Stimulated activated CD8-positive, alpha-beta memory T cell treated with anti-CD3 and anti-CD28 coated beads, Interleukin-7, amount 100 ng/mL, for 48 hours (primary cell): ENCODE data around the gene SNORC.
A peak's percentile ranks its signal among the peaks of the same experiment; 100 is the strongest.
"Not testable (repeated sequence)": the region's sequence is repeated elsewhere in the genome, so short reads cannot be mapped to it uniquely, and the experiment has no call there.

Experiments
- DNase-seq, 2 donors: peaks; one replicate each; pipeline ENCODE4 v3.0.0-alpha.2; 2020; ENCODE audit warnings: low read depth in 1 of 2; ENCODE audit errors: extremely low read depth in 1 of 2

The SNORC gene

DNA sequence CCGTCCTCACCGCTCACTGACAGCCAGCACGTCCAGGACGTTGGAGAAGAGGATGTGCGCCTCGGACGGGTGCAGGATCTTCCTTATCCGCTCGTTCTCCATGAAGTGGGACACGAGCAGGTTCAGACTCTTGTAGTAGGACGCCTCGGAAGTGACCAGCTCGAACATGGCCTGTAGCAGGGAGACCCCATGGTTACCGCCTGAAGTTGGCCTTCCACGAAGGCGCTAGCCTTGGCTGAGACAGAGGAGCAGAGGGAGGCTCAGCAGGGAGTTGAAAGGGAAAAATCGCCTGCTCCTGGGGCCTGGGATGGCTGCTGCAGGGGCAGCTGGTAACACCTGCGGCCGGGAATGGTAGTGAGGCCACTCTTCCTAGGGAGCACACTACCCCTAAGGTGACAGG, 24.7 kb downstream of the SNORC start:
- no peak for DNase-seq

DNA sequence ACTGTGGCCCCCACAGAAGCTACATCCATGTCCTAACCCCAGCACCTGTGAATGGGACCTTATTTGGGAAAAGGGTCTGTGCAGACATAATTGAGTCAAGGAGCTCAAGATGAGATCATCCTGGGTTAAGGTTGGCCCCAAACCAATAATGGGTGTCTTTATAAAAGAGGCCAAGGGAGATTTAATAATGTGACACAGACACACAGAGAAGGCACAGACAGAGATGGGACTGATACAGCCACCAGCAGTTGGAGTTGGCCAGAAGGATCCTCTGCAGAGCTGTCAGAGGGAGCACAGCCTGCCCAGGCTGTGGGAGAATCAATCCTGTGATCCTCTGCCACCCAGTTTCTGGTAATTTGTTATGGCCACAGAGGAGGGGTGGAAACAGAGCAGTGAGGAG, 26.0 kb downstream of the SNORC start:
- DNase-seq = no peak

GRCh38 chr2:232896720-232897597, 26.9 kb downstream of the SNORC start:
- DNase-seq = no peak

GRCh38 chr2:232897598-232898408, 27.7 kb downstream of the SNORC start:
- DNase-seq = peak in 1 of 2 donors; percentile 63

DNA sequence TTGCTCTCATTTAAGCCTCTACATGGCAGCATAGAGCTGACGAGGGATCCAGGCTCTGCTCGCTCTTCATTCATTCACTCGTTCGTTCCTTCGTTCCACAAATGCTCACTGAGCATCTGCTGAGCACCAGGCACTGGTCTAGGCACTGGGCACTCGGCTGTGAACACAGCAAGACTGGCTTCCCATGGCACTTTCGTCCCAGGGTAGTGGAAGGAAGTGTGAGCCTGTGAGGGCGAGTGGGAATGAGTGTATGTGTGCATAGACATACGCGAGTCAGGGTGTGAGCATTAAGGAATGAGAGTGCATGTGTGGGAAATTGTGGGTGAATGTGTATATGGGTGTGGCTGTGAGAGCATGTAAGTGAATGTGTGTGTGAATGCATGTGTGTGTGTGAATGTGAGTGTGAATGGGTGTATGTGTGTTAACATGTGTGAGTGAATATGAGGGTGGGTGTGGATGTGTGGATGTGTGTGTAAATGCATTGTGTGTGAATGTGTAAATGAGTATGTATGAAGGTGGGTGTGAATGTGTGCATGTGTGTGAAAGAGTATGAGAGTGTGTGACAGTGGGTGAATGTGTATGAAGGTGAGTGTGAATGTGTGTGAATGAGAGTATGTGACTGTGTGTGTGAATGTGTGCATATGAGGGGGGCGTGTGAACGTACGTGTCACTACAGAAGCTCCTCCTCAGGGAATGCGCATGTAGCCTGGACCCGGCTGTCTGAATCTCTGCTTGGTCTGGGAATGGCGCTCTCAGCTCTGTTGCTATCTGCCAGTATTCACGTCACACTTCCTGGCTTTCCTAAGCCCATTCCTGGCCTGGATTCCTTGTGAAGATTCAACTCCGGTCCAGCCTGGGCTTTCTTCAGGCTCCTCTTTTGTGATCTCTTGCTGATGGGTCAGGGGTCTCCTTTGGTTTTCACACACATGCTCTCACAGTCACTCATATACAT, 28.8 kb downstream of the SNORC start:
- no peak for DNase-seq

- DNase-seq = no peak
These were observed 31.0 kb downstream of the SNORC start for GRCh38 chr2:232900811-232901735.

- DNase-seq = peak; percentile 33 to 66
These were observed 31.9 kb downstream of the SNORC start for GRCh38 chr2:232901736-232902578.

- DNase-seq = no peak
These were observed 33.9 kb downstream of the SNORC start for GRCh38 chr2:232903989-232904388.

DNA sequence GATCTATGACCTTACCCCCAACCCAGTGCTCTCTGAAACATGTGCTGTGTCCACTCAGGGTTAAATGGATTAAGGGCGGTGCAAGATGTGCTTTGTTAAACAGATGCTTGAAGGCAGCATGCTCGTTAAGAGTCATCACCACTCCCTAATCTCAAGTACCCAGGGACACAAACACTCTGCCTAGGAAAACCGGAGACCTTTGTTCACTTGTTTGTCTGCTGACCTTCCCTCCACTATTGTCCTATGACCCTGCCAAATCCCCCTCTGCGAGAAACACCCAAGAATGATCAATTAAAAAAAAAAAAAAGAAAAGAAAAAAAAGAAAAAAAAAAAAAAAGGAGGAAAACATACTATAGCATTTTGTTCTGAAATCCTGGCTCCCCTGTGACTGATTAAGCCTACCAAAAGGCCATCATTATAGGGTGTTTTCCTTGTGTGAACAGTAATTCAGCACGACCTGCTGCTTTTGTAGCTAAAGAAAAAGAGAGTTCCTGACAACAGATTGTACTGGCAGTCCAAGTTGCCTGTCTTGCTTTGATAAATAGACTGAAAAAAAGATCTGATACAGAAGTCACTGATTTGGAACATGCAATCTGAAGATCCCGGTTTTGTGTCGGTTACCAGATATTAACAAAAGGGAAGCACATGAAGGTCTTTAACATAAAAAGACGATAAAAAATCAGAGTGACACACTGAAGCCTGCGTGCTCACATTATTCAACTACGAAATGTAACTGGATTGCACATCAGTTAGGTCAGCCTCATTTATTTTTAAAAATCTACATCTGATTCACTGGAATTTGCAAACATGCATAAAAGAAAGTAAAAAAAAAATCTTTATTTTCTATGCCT, 37.0 kb downstream of the SNORC start:
- DNase-seq = not testable (repeated sequence)

DNA sequence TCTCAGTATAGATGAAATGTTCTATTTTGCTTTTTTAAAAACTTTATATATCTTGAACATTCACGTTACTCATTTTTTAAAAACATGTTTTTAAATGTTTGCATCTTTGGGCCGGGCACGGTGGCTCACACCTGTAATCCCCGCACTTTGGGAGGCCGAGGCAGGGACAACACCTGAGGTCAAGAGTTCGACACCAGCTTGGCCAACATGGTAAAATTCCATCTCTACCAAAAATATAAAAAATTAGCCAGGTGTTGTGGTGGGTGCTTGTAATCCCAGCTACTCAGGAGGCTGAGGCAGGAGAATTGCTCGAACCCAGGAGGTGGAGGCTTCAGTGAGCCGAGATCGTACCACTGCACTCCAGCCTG, 37.6 kb downstream of the SNORC start:
- not testable (repeated sequence) for DNase-seq

GRCh38 chr2:232908695-232909094, 38.6 kb downstream of the SNORC start:
- no peak for DNase-seq

- DNase-seq = no peak
These were observed 40.3 kb downstream of the SNORC start for GRCh38 chr2:232910376-232910775.

DNA sequence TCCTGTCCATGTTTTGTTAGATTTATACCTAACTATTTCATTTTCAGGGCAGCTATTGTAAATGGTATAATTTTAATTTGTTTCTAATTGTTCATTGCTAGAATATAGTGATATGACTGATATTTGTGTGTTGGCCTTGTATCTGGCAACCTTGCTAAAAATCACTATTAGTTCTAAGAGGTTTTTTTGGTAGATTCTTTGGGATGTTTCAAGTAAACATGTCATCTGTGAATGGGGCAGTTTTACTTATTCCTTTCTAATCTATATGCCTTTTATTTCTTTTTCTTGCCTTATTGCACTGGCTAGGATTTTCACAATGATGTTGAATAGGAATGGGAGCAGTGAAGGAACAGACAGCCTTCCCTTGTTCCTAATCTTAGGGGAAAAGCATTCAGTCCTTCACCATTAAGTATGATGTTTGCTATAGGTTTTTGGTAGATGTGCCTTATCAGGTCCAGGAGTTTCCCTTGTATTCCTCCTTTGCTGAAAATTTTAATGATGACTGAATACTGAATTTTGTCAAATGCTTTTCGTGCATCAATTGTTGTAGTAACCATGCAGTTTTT, 41.7 kb downstream of the SNORC start:
- no peak for DNase-seq

- DNase-seq = no peak
These were observed 43.8 kb downstream of the SNORC start for GRCh38 chr2:232913903-232914302.

DNA sequence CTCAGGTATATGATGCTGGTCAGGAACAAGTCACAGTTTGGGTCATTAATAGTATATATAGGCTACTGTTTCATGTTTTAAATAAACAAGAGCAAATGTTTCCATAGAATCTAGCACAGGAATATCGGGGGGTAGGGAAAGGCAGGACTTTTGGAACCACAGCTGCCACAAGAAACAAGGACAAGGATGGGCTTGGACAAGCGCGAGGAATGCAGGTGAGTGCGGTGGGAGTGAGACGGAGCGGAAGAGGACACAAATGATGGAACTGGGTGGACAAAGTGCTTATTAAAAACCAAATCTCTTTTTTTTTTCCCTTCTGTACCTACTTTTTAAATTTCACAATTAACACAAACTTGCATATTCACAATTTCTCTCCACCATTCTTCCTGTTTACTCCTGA, 49.1 kb downstream of the SNORC start:
- no peak for DNase-seq

- no peak for DNase-seq
These were observed 50.0 kb downstream of the SNORC start for GRCh38 chr2:232920055-232920454.

- DNase-seq = no peak
These were observed 50.7 kb downstream of the SNORC start for GRCh38 chr2:232920760-232921159.

DNA sequence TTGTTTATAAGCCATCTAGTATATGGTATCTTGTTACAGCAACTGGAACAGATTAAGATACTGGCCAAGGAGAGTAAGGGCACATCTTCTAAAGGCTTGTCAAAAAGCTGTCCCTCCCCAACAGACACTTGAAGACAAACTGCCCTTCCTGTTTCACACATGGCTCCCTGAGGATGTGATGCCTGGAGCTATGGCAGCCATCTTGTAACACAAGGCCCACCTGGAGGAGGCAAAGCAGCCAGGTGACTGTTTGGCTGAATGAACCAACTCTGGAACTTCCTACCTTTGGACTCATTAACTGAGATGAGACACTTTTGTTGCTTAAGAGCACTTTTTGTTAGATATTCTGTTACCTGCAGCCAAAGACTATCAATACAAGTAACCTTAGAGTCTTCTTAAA, 54.4 kb downstream of the SNORC start:
- no peak for DNase-seq
